ENCODE measurements around the gene MAN2B1.

GRCh38 chr19:12675399-12675798 lies 8.9 kb upstream of the MAN2B1 start:
- no peak for TF ChIP-seq CTCF (conservative IDR thresholded peaks at IDR 0.05; ENCODE audit: low read length)
- no peak for TF ChIP-seq EZH2phosphoT487 (IDR thresholded peaks at IDR 0.05; ENCODE audit: borderline replicate concordance)
